Osteoblast (primary cell): ENCODE data around the gene MPG. TPM values are rescaled to one million over a fixed set of nuclear protein-coding genes. Genes with fewer than 3 reads are reported as not detected.
"Not testable (repeated sequence)": the region's sequence is repeated elsewhere in the genome, so short reads cannot be mapped to it uniquely, and the experiment has no call there.

ENCODE experiments used
- DNase-seq: peaks from one replicate; pipeline ENCODE4 v3.0.0; 2011; ENCODE audit warnings: low spot score, mixed read lengths; ENCODE audit not compliant: insufficient read length; ENCODE audit errors: missing footprints
- H2AFZ ChIP-seq: 2 replicates; pipeline ENCODE4 v1.6.0; 2011; ENCODE audit warnings: mild to moderate bottlenecking, low read length
- H3K27ac ChIP-seq: 2 replicates; pipeline ENCODE4 v1.5.1; 2011; ENCODE audit warnings: mild to moderate bottlenecking, low read depth, low read length, moderate library complexity
- H3K27me3 ChIP-seq: 2 replicates; pipeline ENCODE4 v1.6.0; 2012; ENCODE audit warnings: mild to moderate bottlenecking, control low read depth, inconsistent platforms, low read length, moderate library complexity; ENCODE audit not compliant: insufficient read depth
- H3K36me3 ChIP-seq: 2 replicates; pipeline ENCODE4 v1.5.1; 2011; ENCODE audit warnings: mild to moderate bottlenecking, low read length, control low read depth, moderate library complexity; ENCODE audit not compliant: insufficient read depth
- H3K4me1 ChIP-seq: 2 replicates; pipeline ENCODE4 v1.5.1; 2011; ENCODE audit warnings: mild to moderate bottlenecking, low read length, control low read depth, moderate library complexity; ENCODE audit not compliant: insufficient read depth
- H3K4me2 ChIP-seq: 2 replicates; pipeline ENCODE4 v1.6.0; 2011; ENCODE audit warnings: mild to moderate bottlenecking, low read length; ENCODE audit not compliant: insufficient read depth
- H3K4me3 ChIP-seq: fragments of 200-600 bp; sonication (generic); 3 replicates; pipeline ENCODE4 v1.5.1; 2012; ENCODE audit warnings: mild to moderate bottlenecking, low read length, inconsistent platforms; ENCODE audit not compliant: insufficient read depth
- H3K79me2 ChIP-seq: 2 replicates; pipeline ENCODE4 v1.6.0; 2012; ENCODE audit warnings: mild to moderate bottlenecking, low read length, control low read depth, inconsistent platforms; ENCODE audit not compliant: insufficient read depth
- H3K9me3 ChIP-seq: 2 replicates; pipeline ENCODE4 v1.5.1; 2011; ENCODE audit warnings: low read depth, low read length, control low read depth
- H4K20me1 ChIP-seq: 2 replicates; pipeline ENCODE4 v1.6.0; 2012; ENCODE audit warnings: mild to moderate bottlenecking, low read length, control low read depth; ENCODE audit not compliant: insufficient read depth
- CTCF ChIP-seq: IDR thresholded peaks from 2 replicates; pipeline ENCODE4 v1.5.1; 2011; ENCODE audit warnings: mild to moderate bottlenecking, low read depth, low read length, moderate library complexity; ENCODE audit errors: extremely low read depth
- total RNA-seq: library from RNA; depleted of rRNA; stranded (reverse); fragments of >200 nt; gene quantifications from 2 replicates; pipeline ENCODE4 v1.2.3, GENCODE V29; 2012

The MPG gene
- total RNA-seq, 1 donor, result 180 TPM

GRCh38 chr16:45454-45853 lies 32.6 kb upstream of the MPG start:
- Histone ChIP-seq H3K4me2 (no peak overlapping the region), H3K27ac (no peak overlapping the region), H3K27me3 (no peaks in the 10 kb centered on the region), H2AFZ (no peak overlapping the region), H3K4me3 (no peak overlapping the region), H3K4me1 (no peaks in the 10 kb centered on the region), H4K20me1 (no peaks in the 10 kb centered on the region), H3K79me2 (no peaks in the 10 kb centered on the region), H3K36me3 (peaks cover 19% of the 10 kb centered on the region), H3K9me3 (no peaks in the 10 kb centered on the region)
- no peak for DNase-seq
- TF ChIP-seq CTCF, result no peak

- H3K4me1 ChIP-seq, H3K27ac ChIP-seq, H3K4me3 ChIP-seq, H4K20me1 ChIP-seq, DNase-seq, H3K79me2 ChIP-seq, H3K27me3 ChIP-seq, H3K9me3 ChIP-seq, H2AFZ ChIP-seq, H3K4me2 ChIP-seq: not testable (repeated sequence)
- H3K36me3 ChIP-seq, result peaks cover 26% of the 10 kb centered on the region
These were observed 31.5 kb upstream of the MPG start for GRCh38 chr16:46510-46909.

GRCh38 chr16:47234-47633 lies 30.8 kb upstream of the MPG start:
- Histone ChIP-seq H3K27ac (no peak overlapping the region), H3K79me2 (peaks cover 12% of the 10 kb centered on the region), H3K4me2 (no peak overlapping the region), H3K4me3 (no peak overlapping the region), H4K20me1 (peaks cover 3% of the 10 kb centered on the region), H2AFZ (no peak overlapping the region), H3K36me3 (peaks cover 26% of the 10 kb centered on the region), H3K9me3 (no peaks in the 10 kb centered on the region), H3K4me1 (no peaks in the 10 kb centered on the region), H3K27me3 (no peaks in the 10 kb centered on the region)
- no peak for DNase-seq
- no peak for TF ChIP-seq CTCF

- Histone ChIP-seq H3K9me3 (no peaks in the 10 kb centered on the region), H3K27me3 (no peaks in the 10 kb centered on the region), H3K4me3 (no peak overlapping the region), H3K36me3 (peaks cover 28% of the 10 kb centered on the region), H2AFZ (no peak overlapping the region), H3K27ac (no peak overlapping the region), H3K79me2 (peaks cover 19% of the 10 kb centered on the region), H3K4me2 (no peak overlapping the region), H3K4me1 (peaks cover 6% of the 10 kb centered on the region), H4K20me1 (peaks cover 5% of the 10 kb centered on the region)
- DNase-seq, result no peak
- no peak for TF ChIP-seq CTCF
These were observed 27.0 kb upstream of the MPG start for GRCh38 chr16:50769-51591.
